Bronchial epithelial cell (primary cell): Measurements from ENCODE around the gene HADH. TPM values are rescaled to one million over a fixed set of nuclear protein-coding genes. Genes with fewer than 3 reads are reported as not detected.
A peak's percentile ranks its signal among the peaks of the same experiment; 100 is the strongest.

Experiments used
- DNase-seq: peaks from one replicate; pipeline ENCODE4 v3.0.0-alpha.2; 2010; ENCODE audit warnings: low read depth
- FAIRE-seq: peaks from 2 replicates; lab custom pipeline; 2011; peaks lifted over from hg19 to GRCh38; lab: Jason Lieb, UNC
- H3K27me3 ChIP-seq: 2 replicates; pipeline ENCODE4 v1.5.1; 2011; ENCODE audit warnings: low read length; ENCODE audit not compliant: control insufficient read depth, insufficient read depth
- H3K36me3 ChIP-seq: 2 replicates; pipeline ENCODE4 v1.5.1; 2011; ENCODE audit warnings: low read length; ENCODE audit not compliant: control insufficient read depth, insufficient read depth
- H3K4me3 ChIP-seq: 2 replicates; pipeline ENCODE4 v1.5.1; 2011; ENCODE audit warnings: mild to moderate bottlenecking, low read depth, low read length, control low read depth
- total RNA-seq: library from RNA; depleted of rRNA; stranded (reverse); fragments of >200 nt; gene quantifications from 2 replicates; pipeline ENCODE4 v1.2.1, GENCODE V29; 2014
- TF ChIP-seq, protein P1 (sequence below): IDR thresholded peaks from 2 replicates; pipeline ENCODE4 v1.5.1; 2011; ENCODE audit warnings: mild to moderate bottlenecking, moderate library complexity, low read length, control low read depth, inconsistent platforms; ENCODE audit not compliant: insufficient read depth, severe bottlenecking

The HADH gene
- total RNA-seq, 1 donor from 2014 or later = 7.1 TPM

DNA sequence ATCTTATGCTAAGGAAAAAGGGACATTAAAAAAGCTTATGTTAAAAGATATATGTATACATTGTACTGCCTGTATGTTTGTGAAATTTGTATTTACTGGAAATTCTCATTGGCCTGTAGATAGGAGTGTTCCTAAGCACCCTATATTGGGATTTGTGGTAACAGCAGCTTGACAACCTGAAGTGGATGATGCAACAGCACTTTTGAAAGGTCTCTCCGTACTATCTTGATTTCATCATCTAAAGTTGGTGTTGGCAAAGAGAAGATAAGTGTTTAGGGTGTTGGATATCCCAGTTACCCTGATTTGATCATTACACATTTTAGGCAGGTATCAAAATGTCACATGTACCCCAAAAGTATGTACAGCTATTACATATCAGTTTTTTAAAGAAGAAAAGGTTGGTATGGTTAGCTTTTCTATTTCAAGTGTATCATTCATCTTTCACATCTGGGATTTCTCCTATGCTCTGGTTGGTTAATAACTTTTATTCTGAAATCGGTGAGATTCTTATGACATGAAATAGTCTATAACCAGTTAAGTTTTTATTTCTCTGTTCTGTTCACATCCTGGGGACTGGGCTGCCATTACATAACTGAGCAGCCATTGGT, 10.3 kb downstream of the HADH start:
- DNase-seq (peak; percentile 66), FAIRE-seq (no peak)
- TF ChIP-seq, protein P1, sequence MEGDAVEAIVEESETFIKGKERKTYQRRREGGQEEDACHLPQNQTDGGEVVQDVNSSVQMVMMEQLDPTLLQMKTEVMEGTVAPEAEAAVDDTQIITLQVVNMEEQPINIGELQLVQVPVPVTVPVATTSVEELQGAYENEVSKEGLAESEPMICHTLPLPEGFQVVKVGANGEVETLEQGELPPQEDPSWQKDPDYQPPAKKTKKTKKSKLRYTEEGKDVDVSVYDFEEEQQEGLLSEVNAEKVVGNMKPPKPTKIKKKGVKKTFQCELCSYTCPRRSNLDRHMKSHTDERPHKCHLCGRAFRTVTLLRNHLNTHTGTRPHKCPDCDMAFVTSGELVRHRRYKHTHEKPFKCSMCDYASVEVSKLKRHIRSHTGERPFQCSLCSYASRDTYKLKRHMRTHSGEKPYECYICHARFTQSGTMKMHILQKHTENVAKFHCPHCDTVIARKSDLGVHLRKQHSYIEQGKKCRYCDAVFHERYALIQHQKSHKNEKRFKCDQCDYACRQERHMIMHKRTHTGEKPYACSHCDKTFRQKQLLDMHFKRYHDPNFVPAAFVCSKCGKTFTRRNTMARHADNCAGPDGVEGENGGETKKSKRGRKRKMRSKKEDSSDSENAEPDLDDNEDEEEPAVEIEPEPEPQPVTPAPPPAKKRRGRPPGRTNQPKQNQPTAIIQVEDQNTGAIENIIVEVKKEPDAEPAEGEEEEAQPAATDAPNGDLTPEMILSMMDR = no peak
- Histone ChIP-seq H3K4me3 (no peak overlapping the region), H3K36me3 (no peaks in the 10 kb centered on the region), H3K27me3 (no peaks in the 10 kb centered on the region)

GRCh38 chr4:108001540-108002135, 11.9 kb downstream of the HADH start:
- Histone ChIP-seq H3K4me3 (no peak overlapping the region), H3K36me3 (no peaks in the 10 kb centered on the region), H3K27me3 (no peaks in the 10 kb centered on the region)
- FAIRE-seq = no peak
- DNase-seq = no peak
- TF ChIP-seq, protein P1 = no peak

- H3K36me3 ChIP-seq = no peaks in the 10 kb centered on the region
- DNase-seq = no peak
- H3K4me3 ChIP-seq = no peak overlapping the region
- FAIRE-seq = no peak
- TF ChIP-seq, protein P1 = no peak
- H3K27me3 ChIP-seq = no peaks in the 10 kb centered on the region
Measured at GRCh38 chr4:108003982-108004515, 14.4 kb downstream of the HADH start.

GRCh38 chr4:108004646-108005045, 15.0 kb downstream of the HADH start:
- TF ChIP-seq, protein P1 = no peak
- Histone ChIP-seq H3K27me3 (no peaks in the 10 kb centered on the region), H3K4me3 (no peak overlapping the region), H3K36me3 (no peaks in the 10 kb centered on the region)
- DNase-seq = no peak
- no peak for FAIRE-seq

DNA sequence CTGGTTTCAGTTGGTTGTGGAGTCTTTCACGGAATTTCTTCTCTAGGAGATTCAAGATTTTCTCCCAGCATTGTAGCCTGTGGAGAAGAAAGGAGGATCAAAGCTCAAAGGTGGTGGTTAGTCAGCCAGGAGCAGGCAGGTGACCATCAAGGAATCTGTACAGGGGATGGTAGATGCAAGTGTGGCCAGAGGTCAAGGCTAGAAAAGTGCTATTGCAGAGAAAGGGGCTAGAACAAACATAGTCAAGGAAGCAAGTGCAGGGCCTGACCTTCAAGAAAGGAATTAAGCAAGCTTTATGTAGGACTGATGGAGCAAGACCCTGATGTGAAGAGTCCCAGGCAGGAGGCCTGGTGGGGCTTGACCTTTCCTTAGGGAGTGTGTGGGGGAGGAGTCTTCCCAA, 16.1 kb downstream of the HADH start:
- no peak overlapping the region for H3K4me3 ChIP-seq
- H3K36me3 ChIP-seq = peaks cover 1% of the 10 kb centered on the region
- TF ChIP-seq, protein P1 = no peak
- no peak for FAIRE-seq
- H3K27me3 ChIP-seq = no peaks in the 10 kb centered on the region
- no peak for DNase-seq
